ENCODE results near the gene AGTR1. TPM values are rescaled to one million over a fixed set of nuclear protein-coding genes. Genes with fewer than 3 reads are reported as not detected.

The AGTR1 gene
- total and polyA plus RNA-seq, 4 donors: 30.0 to 52.2 (median 41.9) TPM

DNA sequence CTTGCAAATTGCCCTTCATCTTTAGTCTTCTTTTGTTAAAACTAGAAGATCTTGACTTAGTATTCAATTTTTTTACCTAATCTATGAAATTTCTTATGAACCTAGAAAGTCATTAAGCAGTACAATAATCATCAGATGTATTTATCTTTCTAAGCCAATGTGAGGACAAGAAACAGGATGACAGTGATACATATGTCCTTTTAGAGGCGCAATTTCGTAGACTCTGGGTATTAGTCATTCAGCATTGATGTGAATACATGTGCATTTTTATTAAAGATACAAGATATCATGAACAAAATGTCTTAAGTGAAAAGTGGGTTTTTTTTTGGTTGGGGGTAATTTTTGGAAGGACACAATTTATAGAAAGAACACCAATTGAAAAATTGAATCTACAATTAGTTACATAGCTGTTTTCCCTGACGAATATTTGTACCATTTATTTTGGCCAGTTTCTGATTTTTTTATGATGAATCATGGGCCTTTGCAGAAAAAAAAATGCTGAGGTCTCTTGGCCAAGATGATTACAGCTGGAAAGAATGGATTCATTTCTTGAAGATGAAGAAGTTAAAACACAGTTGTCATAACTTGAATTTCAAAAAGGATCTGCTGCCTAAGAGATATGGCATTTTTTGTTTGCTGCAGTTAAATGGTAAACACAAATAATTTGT is 48.9 kb upstream of the AGTR1 start:
- TF ChIP-seq FOXA1 (IDR thresholded peaks at IDR 0.05): no peak
- no peak for DNase-seq (ENCODE audit: low spot score)
- no peaks in the 10 kb centered on the region for H3K36me3 ChIP-seq (ENCODE audit: control insufficient read depth in 4 of 4, insufficient read depth in 3 of 4, low read depth in 1 of 4, low read length in 3 of 4)
- H3K27ac ChIP-seq (ENCODE audit: low read depth in 1 of 2, low read length in 2 of 2): no peak overlapping the region
- no peaks in the 10 kb centered on the region for H3K4me1 ChIP-seq (ENCODE audit: control insufficient read depth in 4 of 4, insufficient read depth in 4 of 4, low read length in 3 of 4)
- no peaks in the 10 kb centered on the region for H3K27me3 ChIP-seq (ENCODE audit: control insufficient read depth in 4 of 4, insufficient read depth in 4 of 4, low read length in 3 of 4)
- no peak overlapping the region for H3K4me3 ChIP-seq (ENCODE audit: low read depth in 1 of 3, low read length in 3 of 3)
- 78% methylated on average over 3 of the region's 3 CpGs for WGBS
- no peaks in the 10 kb centered on the region for H3K9me3 ChIP-seq (ENCODE audit: control insufficient read depth in 4 of 4, low read length in 3 of 4)
- no peak overlapping the region for H3K9ac ChIP-seq (ENCODE audit: low read depth in 1 of 2, low read length in 2 of 2)

GRCh38 chr3:148651549-148651948 is 46.2 kb upstream of the AGTR1 start:
- Histone ChIP-seq H3K4me3 (ENCODE audit: low read depth in 1 of 3, low read length in 3 of 3) (no peak overlapping the region), H3K27me3 (ENCODE audit: control insufficient read depth in 4 of 4, insufficient read depth in 4 of 4, low read length in 3 of 4) (no peaks in the 10 kb centered on the region), H3K9ac (ENCODE audit: low read depth in 1 of 2, low read length in 2 of 2) (no peak overlapping the region), H3K9me3 (ENCODE audit: control insufficient read depth in 4 of 4, low read length in 3 of 4) (no peaks in the 10 kb centered on the region), H3K27ac (ENCODE audit: low read depth in 1 of 2, low read length in 2 of 2) (no peak overlapping the region), H3K4me1 (ENCODE audit: control insufficient read depth in 4 of 4, insufficient read depth in 4 of 4, low read length in 3 of 4) (no peaks in the 10 kb centered on the region), H3K36me3 (ENCODE audit: control insufficient read depth in 4 of 4, insufficient read depth in 3 of 4, low read depth in 1 of 4, low read length in 3 of 4) (no peaks in the 10 kb centered on the region)
- TF ChIP-seq FOXA2 (IDR thresholded peaks at IDR 0.05) (no peak), GABPA (IDR thresholded peaks at IDR 0.05 in 1 of 2, conservative IDR thresholded peaks at IDR 0.05 in 1 of 2) (no peak), FOXA1 (IDR thresholded peaks at IDR 0.05) (no peak), YY1 (IDR thresholded peaks at IDR 0.05) (no peak), MAX (IDR thresholded peaks at IDR 0.05) (no peak), JUND (IDR thresholded peaks at IDR 0.05) (no peak), RAD21 (IDR thresholded peaks at IDR 0.05) (no peak)
- TF ChIP-seq, protein P1, sequence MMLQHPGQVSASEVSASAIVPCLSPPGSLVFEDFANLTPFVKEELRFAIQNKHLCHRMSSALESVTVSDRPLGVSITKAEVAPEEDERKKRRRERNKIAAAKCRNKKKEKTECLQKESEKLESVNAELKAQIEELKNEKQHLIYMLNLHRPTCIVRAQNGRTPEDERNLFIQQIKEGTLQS (IDR thresholded peaks at IDR 0.05): no peak
- 78% methylated on average over 6 of the region's 6 CpGs for whole genome bisulfite sequencing
- DNase-seq (ENCODE audit: low spot score): no peak

DNA sequence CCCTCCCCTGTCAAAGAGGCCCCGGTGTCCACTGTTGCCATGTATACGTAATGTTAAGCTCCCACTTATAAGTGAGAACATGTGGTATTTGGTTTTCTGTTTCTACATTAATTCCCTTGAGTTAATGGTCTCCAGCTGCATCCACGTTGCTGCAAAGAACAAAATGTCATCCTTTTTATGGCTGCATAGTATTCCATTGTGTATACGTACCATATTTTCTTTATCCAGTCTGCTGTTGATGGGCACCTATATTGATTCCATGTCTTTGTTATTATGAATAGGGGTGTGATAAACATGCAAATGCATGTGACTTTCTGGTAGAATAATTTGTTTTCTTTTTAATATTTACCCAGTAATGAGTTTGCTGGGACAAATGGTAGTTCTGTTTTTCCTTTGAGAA is 43.3 kb upstream of the AGTR1 start:
- 85% methylated on average over 4 of the region's 4 CpGs for WGBS
- H3K36me3 ChIP-seq (ENCODE audit: control insufficient read depth in 4 of 4, insufficient read depth in 3 of 4, low read depth in 1 of 4, low read length in 3 of 4): no peaks in the 10 kb centered on the region
- H3K27ac ChIP-seq (ENCODE audit: low read depth in 1 of 2, low read length in 2 of 2): no peak overlapping the region
- no peaks in the 10 kb centered on the region for H3K4me1 ChIP-seq (ENCODE audit: control insufficient read depth in 4 of 4, insufficient read depth in 4 of 4, low read length in 3 of 4)
- no peaks in the 10 kb centered on the region for H3K9me3 ChIP-seq (ENCODE audit: control insufficient read depth in 4 of 4, low read length in 3 of 4)
- no peak overlapping the region for H3K9ac ChIP-seq (ENCODE audit: low read depth in 1 of 2, low read length in 2 of 2)
- no peaks in the 10 kb centered on the region for H3K27me3 ChIP-seq (ENCODE audit: control insufficient read depth in 4 of 4, insufficient read depth in 4 of 4, low read length in 3 of 4)
- DNase-seq (ENCODE audit: low spot score): no peak
- no peak for TF ChIP-seq RXRA (IDR thresholded peaks at IDR 0.05)
- TF ChIP-seq, protein P2, sequence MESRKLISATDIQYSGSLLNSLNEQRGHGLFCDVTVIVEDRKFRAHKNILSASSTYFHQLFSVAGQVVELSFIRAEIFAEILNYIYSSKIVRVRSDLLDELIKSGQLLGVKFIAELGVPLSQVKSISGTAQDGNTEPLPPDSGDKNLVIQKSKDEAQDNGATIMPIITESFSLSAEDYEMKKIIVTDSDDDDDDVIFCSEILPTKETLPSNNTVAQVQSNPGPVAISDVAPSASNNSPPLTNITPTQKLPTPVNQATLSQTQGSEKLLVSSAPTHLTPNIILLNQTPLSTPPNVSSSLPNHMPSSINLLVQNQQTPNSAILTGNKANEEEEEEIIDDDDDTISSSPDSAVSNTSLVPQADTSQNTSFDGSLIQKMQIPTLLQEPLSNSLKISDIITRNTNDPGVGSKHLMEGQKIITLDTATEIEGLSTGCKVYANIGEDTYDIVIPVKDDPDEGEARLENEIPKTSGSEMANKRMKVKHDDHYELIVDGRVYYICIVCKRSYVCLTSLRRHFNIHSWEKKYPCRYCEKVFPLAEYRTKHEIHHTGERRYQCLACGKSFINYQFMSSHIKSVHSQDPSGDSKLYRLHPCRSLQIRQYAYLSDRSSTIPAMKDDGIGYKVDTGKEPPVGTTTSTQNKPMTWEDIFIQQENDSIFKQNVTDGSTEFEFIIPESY (IDR thresholded peaks at IDR 0.05): no peak
- no peak for TF ChIP-seq EGR1 (IDR thresholded peaks at IDR 0.05; ENCODE audit: low read depth in 2 of 2)
- no peak for TF ChIP-seq RAD21 (IDR thresholded peaks at IDR 0.05)
- TF ChIP-seq JUND (IDR thresholded peaks at IDR 0.05): no peak
- TF ChIP-seq MAX (IDR thresholded peaks at IDR 0.05): no peak
- TF ChIP-seq SP1 (IDR thresholded peaks at IDR 0.05): no peak
- TF ChIP-seq, protein P3, sequence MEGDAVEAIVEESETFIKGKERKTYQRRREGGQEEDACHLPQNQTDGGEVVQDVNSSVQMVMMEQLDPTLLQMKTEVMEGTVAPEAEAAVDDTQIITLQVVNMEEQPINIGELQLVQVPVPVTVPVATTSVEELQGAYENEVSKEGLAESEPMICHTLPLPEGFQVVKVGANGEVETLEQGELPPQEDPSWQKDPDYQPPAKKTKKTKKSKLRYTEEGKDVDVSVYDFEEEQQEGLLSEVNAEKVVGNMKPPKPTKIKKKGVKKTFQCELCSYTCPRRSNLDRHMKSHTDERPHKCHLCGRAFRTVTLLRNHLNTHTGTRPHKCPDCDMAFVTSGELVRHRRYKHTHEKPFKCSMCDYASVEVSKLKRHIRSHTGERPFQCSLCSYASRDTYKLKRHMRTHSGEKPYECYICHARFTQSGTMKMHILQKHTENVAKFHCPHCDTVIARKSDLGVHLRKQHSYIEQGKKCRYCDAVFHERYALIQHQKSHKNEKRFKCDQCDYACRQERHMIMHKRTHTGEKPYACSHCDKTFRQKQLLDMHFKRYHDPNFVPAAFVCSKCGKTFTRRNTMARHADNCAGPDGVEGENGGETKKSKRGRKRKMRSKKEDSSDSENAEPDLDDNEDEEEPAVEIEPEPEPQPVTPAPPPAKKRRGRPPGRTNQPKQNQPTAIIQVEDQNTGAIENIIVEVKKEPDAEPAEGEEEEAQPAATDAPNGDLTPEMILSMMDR (IDR thresholded peaks at IDR 0.05; ENCODE audit: low read depth, low read length, missing input control): no peak
- TF ChIP-seq, protein P4, sequence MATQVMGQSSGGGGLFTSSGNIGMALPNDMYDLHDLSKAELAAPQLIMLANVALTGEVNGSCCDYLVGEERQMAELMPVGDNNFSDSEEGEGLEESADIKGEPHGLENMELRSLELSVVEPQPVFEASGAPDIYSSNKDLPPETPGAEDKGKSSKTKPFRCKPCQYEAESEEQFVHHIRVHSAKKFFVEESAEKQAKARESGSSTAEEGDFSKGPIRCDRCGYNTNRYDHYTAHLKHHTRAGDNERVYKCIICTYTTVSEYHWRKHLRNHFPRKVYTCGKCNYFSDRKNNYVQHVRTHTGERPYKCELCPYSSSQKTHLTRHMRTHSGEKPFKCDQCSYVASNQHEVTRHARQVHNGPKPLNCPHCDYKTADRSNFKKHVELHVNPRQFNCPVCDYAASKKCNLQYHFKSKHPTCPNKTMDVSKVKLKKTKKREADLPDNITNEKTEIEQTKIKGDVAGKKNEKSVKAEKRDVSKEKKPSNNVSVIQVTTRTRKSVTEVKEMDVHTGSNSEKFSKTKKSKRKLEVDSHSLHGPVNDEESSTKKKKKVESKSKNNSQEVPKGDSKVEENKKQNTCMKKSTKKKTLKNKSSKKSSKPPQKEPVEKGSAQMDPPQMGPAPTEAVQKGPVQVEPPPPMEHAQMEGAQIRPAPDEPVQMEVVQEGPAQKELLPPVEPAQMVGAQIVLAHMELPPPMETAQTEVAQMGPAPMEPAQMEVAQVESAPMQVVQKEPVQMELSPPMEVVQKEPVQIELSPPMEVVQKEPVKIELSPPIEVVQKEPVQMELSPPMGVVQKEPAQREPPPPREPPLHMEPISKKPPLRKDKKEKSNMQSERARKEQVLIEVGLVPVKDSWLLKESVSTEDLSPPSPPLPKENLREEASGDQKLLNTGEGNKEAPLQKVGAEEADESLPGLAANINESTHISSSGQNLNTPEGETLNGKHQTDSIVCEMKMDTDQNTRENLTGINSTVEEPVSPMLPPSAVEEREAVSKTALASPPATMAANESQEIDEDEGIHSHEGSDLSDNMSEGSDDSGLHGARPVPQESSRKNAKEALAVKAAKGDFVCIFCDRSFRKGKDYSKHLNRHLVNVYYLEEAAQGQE (IDR thresholded peaks at IDR 0.05): no peak
- TF ChIP-seq FOXA1 (IDR thresholded peaks at IDR 0.05): no peak
- no peak for TF ChIP-seq NR2F2 (IDR thresholded peaks at IDR 0.05)
- TF ChIP-seq HNF4G (IDR thresholded peaks at IDR 0.05): no peak
- TF ChIP-seq YY1 (IDR thresholded peaks at IDR 0.05): no peak
- no peak for TF ChIP-seq GABPA (IDR thresholded peaks at IDR 0.05 in 1 of 2, conservative IDR thresholded peaks at IDR 0.05 in 1 of 2)
- TF ChIP-seq, protein P1 (IDR thresholded peaks at IDR 0.05): no peak
- TF ChIP-seq TAF1 (conservative IDR thresholded peaks at IDR 0.05): no peak
- no peak overlapping the region for H3K4me3 ChIP-seq (ENCODE audit: low read depth in 1 of 3, low read length in 3 of 3)
